K562 (cell line): ENCODE measurements around the gene ORC1. TPM values are rescaled to one million over a fixed set of nuclear protein-coding genes. Genes with fewer than 3 reads are reported as not detected.

Experiments
- CTBP1 ChIP-seq: fragments of 450-650 bp; IDR thresholded peaks from 2 replicates; pipeline ENCODE4 v1.6.1; 2016; ENCODE audit warnings: borderline replicate concordance
- EGR1 ChIP-seq: fragments of 450-650 bp; conservative IDR thresholded peaks from 2 replicates; pipeline ENCODE4 v1.6.1; 2017; ENCODE audit warnings: mild to moderate bottlenecking
- GATA2 ChIP-seq: sonication (generic); formaldehyde crosslinking; IDR thresholded peaks from 2 replicates; pipeline ENCODE4 v1.4.0; 2020; ENCODE audit warnings: mild to moderate bottlenecking, missing genetic modification reagents
- HDAC8 ChIP-seq: fragments of 450-650 bp; IDR thresholded peaks from 2 replicates; pipeline ENCODE4 v1.6.1; 2016; ENCODE audit warnings: mild to moderate bottlenecking, missing genetic modification characterization, moderate library complexity, missing compliant biosample characterization
- MBD2 ChIP-seq: sonication (generic); IDR thresholded peaks from 2 replicates; pipeline ENCODE4 v1.6.1; 2016; ENCODE audit warnings: low read depth, borderline replicate concordance
- MCM3 ChIP-seq: fragments of 450-650 bp; IDR thresholded peaks from 2 replicates; pipeline ENCODE4 v1.6.1; 2016
- NCOA6 ChIP-seq: fragments of 450-650 bp; IDR thresholded peaks from 2 replicates; pipeline ENCODE4 v1.6.1; 2017; ENCODE audit warnings: mild to moderate bottlenecking
- POLR2B ChIP-seq: fragments of 450-650 bp; IDR thresholded peaks from 2 replicates; pipeline ENCODE4 v1.6.1; 2018; ENCODE audit warnings: low read depth; ENCODE audit not compliant: partially characterized antibody
- ZNF583 ChIP-seq: fragments of 250-450 bp; sonication (Bioruptor Pico); IDR thresholded peaks from 2 replicates; pipeline ENCODE4 v1.4.0; 2020
- polyA plus RNA-seq, 8 experiments: library from polyadenylated mRNA; depleted of rRNA in 4 of 8; stranded (reverse) in 5 of 8; unstranded in 3 of 8; fragments of >200 nt; fragmentation: Nextera tagmentation in 2 of 8; fragmentation: Illumina TruSeq in 1 of 8; extraction: Ambion mirVana in 2 of 8; extraction: Trizol in 1 of 8; gene quantifications; 2 replicates each; pipeline versions ENCODE4 v1.2.1 to v1.2.3, GENCODE V29; 2011 to 2014; ENCODE audit warnings: inconsistent platforms in 1 of 8, missing spikeins in 1 of 8
- total RNA-seq, 7 experiments: library from RNA; depleted of rRNA in 6 of 7; stranded (reverse); fragments of >200 nt in 6 of 7; fragmentation: Illumina TruSeq in 2 of 7; extraction: Trizol in 2 of 7; gene quantifications; 2 replicates each; pipeline versions ENCODE4 v1.2.1 to v1.2.3, GENCODE V29; 2011 to 2021; ENCODE audit warnings: low replicate concordance in 1 of 7
- TF ChIP-seq, protein P1 (sequence below), 2 experiments: fragments of 450-650 bp in 1 of 2; IDR thresholded peaks; 2 replicates each; pipeline ENCODE4 v1.6.1; 2011 to 2017; ENCODE audit warnings: low read depth in 2 of 2, antibody characterized with exemption in 1 of 2, borderline replicate concordance in 1 of 2, low read length in 1 of 2, mild to moderate bottlenecking in 1 of 2, mixed read lengths in 1 of 2; ENCODE audit not compliant: control insufficient read depth in 1 of 2
- TF ChIP-seq, protein P2 (sequence below): fragments of 250-450 bp; sonication (Bioruptor Pico); IDR thresholded peaks from 2 replicates; pipeline ENCODE4 v1.9.0; 2021; ENCODE audit warnings: mild to moderate bottlenecking
- TF ChIP-seq, protein P3 (sequence below): IDR thresholded peaks from 2 replicates; pipeline ENCODE4 v1.6.1; 2011; ENCODE audit warnings: borderline replicate concordance, low read depth, mild to moderate bottlenecking, moderate library complexity, low read length; ENCODE audit not compliant: insufficient read depth, poor library complexity, severe bottlenecking
- TF ChIP-seq, protein P4 (sequence below): fragments of 450-650 bp; formaldehyde crosslinking; conservative IDR thresholded peaks from 2 replicates; pipeline ENCODE4 v1.4.0; 2022; ENCODE audit warnings: mild to moderate bottlenecking, missing genetic modification characterization
- TF ChIP-seq, protein P5 (sequence below): fragments of 250-450 bp; sonication (Bioruptor Pico); IDR thresholded peaks from 2 replicates; pipeline ENCODE4 v1.4.0; 2020; ENCODE audit warnings: mild to moderate bottlenecking
- TF ChIP-seq, protein P6 (sequence below): sonication (generic); formaldehyde crosslinking; IDR thresholded peaks from 2 replicates; pipeline ENCODE4 v1.8.1; 2023; ENCODE audit warnings: mild to moderate bottlenecking, missing genetic modification reagents

Gene ORC1
- total and polyA plus RNA-seq, 9 of the 15 experiments (the other 6 are each of a cell fraction or from before 2014, with no cell fraction given), result 26.4 to 91.6 (median 69.7) TPM

DNA sequence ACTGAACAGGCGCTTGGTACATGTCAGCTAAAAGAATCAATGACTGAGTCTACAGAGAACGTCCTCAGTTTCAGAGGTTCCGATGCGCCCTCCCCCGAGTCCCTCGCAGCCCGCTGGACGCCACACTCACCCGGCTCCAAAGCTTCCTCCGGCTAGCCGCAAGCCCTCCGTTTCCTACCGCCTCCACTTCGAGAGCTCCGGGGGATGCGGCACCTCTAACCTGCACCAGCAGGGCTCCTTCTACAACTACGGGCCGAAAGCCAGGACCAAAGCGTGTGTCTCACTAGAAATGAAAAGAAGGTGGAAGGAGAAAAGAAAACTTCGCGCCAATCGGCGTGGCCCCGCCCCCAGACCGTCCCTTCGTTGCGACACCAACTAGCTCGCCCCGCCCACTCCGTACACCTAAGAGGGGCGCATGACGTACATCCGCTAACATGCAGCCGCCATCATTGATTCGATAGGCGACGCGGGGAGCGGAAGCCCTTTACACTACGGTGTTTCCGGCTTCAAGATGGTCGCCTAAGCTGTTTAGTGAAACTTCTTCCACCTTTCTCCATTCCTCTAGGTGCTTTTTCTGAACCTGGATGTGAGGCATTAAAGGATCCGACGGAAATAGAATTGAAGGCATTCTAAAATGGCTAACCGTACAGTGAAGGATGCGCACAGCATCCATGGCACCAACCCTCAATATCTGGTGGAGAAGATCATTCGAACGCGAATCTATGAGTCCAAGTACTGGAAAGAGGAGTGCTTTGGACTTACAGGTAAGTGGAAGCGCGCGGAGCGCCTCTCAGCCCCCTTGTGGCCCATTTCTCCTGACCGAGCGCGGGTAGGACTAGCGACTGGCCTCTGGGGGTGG, at the start of gene ORC1, which contains the start of gene PRPF38A (continued):
- TF ChIP-seq, protein P1, sequence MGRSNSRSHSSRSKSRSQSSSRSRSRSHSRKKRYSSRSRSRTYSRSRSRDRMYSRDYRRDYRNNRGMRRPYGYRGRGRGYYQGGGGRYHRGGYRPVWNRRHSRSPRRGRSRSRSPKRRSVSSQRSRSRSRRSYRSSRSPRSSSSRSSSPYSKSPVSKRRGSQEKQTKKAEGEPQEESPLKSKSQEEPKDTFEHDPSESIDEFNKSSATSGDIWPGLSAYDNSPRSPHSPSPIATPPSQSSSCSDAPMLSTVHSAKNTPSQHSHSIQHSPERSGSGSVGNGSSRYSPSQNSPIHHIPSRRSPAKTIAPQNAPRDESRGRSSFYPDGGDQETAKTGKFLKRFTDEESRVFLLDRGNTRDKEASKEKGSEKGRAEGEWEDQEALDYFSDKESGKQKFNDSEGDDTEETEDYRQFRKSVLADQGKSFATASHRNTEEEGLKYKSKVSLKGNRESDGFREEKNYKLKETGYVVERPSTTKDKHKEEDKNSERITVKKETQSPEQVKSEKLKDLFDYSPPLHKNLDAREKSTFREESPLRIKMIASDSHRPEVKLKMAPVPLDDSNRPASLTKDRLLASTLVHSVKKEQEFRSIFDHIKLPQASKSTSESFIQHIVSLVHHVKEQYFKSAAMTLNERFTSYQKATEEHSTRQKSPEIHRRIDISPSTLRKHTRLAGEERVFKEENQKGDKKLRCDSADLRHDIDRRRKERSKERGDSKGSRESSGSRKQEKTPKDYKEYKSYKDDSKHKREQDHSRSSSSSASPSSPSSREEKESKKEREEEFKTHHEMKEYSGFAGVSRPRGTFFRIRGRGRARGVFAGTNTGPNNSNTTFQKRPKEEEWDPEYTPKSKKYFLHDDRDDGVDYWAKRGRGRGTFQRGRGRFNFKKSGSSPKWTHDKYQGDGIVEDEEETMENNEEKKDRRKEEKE (IDR thresholded peaks at IDR 0.05; ENCODE audit: borderline replicate concordance in 1 of 2, control insufficient read depth in 1 of 2, low read depth in 2 of 2, low read length in 1 of 2), result no peak; a peak in 1 of 4 replicates
- TF ChIP-seq POLR2B (peak; percentile 95), ZNF583 (no peak), MBD2 (no peak; the same call in 1 of the 2 replicates), HDAC8 (tag) (no peak), MCM3 (no peak), GATA2 (CRISPR knock-in tag) (no peak), CTBP1 (peak; percentile 46; the same call in 1 of the 2 replicates), EGR1 (peak; percentile 62), NCOA6 (no peak)
- TF ChIP-seq, protein P2, sequence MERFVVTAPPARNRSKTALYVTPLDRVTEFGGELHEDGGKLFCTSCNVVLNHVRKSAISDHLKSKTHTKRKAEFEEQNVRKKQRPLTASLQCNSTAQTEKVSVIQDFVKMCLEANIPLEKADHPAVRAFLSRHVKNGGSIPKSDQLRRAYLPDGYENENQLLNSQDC (CRISPR knock-in tag), result no peak
- TF ChIP-seq, protein P3, sequence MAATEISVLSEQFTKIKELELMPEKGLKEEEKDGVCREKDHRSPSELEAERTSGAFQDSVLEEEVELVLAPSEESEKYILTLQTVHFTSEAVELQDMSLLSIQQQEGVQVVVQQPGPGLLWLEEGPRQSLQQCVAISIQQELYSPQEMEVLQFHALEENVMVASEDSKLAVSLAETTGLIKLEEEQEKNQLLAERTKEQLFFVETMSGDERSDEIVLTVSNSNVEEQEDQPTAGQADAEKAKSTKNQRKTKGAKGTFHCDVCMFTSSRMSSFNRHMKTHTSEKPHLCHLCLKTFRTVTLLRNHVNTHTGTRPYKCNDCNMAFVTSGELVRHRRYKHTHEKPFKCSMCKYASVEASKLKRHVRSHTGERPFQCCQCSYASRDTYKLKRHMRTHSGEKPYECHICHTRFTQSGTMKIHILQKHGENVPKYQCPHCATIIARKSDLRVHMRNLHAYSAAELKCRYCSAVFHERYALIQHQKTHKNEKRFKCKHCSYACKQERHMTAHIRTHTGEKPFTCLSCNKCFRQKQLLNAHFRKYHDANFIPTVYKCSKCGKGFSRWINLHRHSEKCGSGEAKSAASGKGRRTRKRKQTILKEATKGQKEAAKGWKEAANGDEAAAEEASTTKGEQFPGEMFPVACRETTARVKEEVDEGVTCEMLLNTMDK, result peak; percentile 94
- TF ChIP-seq, protein P4, sequence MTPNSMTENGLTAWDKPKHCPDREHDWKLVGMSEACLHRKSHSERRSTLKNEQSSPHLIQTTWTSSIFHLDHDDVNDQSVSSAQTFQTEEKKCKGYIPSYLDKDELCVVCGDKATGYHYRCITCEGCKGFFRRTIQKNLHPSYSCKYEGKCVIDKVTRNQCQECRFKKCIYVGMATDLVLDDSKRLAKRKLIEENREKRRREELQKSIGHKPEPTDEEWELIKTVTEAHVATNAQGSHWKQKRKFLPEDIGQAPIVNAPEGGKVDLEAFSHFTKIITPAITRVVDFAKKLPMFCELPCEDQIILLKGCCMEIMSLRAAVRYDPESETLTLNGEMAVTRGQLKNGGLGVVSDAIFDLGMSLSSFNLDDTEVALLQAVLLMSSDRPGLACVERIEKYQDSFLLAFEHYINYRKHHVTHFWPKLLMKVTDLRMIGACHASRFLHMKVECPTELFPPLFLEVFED (CRISPR knock-in tag), result peak; percentile 39; the same call in 1 of the 2 replicates
- TF ChIP-seq, protein P5, sequence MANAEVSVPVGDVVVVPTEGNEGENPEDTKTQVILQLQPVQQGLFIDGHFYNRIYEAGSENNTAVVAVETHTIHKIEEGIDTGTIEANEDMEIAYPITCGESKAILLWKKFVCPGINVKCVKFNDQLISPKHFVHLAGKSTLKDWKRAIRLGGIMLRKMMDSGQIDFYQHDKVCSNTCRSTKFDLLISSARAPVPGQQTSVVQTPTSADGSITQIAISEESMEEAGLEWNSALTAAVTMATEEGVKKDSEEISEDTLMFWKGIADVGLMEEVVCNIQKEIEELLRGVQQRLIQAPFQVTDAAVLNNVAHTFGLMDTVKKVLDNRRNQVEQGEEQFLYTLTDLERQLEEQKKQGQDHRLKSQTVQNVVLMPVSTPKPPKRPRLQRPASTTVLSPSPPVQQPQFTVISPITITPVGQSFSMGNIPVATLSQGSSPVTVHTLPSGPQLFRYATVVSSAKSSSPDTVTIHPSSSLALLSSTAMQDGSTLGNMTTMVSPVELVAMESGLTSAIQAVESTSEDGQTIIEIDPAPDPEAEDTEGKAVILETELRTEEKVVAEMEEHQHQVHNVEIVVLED (CRISPR knock-in tag), result peak; percentile 60; the same call in 1 of the 2 replicates
- TF ChIP-seq, protein P6, sequence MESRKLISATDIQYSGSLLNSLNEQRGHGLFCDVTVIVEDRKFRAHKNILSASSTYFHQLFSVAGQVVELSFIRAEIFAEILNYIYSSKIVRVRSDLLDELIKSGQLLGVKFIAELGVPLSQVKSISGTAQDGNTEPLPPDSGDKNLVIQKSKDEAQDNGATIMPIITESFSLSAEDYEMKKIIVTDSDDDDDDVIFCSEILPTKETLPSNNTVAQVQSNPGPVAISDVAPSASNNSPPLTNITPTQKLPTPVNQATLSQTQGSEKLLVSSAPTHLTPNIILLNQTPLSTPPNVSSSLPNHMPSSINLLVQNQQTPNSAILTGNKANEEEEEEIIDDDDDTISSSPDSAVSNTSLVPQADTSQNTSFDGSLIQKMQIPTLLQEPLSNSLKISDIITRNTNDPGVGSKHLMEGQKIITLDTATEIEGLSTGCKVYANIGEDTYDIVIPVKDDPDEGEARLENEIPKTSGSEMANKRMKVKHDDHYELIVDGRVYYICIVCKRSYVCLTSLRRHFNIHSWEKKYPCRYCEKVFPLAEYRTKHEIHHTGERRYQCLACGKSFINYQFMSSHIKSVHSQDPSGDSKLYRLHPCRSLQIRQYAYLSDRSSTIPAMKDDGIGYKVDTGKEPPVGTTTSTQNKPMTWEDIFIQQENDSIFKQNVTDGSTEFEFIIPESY, result peak; percentile 51
